Upper lobe of left lung (tissue), 4 donors: ENCODE data around the gene MAPK12.

Source experiments
- POLR2A ChIP-seq, 4 donors: fragments of 450-650 bp; IDR thresholded peaks; one replicate each; pipeline ENCODE4 v1.5.1; 2016 to 2017; ENCODE audit warnings: antibody characterized with exemption in 4 of 4, mild to moderate bottlenecking in 2 of 4
- POLR2AphosphoS5 ChIP-seq, 2 donors: sonication (generic); formaldehyde crosslinking; IDR thresholded peaks; one replicate each; pipeline ENCODE4 v1.5.1; 2017; ENCODE audit warnings: antibody characterized with exemption in 2 of 2
- TF ChIP-seq, protein P1 (sequence below), 6 experiments: fragments of 450-650 bp in 4 of 6; fragments of 200-600 bp in 2 of 6; sonication (generic) in 2 of 6; IDR thresholded peaks; one replicate each; pipeline ENCODE4 v1.5.1; 2016 to 2019; ENCODE audit warnings: antibody characterized with exemption in 6 of 6

DNA sequence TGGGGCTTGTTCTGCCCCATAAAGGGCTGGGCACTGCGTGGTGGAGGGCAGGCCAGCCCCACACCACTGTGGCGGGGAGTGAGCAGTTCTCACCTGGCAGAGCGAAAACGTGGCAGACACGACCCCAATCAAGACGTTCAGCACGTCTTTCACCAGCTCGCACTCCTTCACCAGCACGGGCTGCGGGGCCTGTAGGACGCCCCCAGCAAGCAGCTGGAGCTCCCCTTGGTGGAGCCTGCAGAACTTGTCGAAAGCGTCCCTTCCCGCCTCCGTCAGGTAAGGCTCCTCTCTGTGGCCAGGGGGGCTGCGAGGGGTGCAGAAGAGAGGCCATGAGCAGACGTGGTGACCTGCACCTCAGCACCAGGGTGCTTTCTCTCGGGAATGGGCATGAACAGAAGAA lies 28.3 kb downstream of the MAPK12 start:
- TF ChIP-seq POLR2A (IDR thresholded peaks at IDR 0.05) (no peak), POLR2AphosphoS5 (IDR thresholded peaks at IDR 0.05) (no peak)
- TF ChIP-seq, protein P1, sequence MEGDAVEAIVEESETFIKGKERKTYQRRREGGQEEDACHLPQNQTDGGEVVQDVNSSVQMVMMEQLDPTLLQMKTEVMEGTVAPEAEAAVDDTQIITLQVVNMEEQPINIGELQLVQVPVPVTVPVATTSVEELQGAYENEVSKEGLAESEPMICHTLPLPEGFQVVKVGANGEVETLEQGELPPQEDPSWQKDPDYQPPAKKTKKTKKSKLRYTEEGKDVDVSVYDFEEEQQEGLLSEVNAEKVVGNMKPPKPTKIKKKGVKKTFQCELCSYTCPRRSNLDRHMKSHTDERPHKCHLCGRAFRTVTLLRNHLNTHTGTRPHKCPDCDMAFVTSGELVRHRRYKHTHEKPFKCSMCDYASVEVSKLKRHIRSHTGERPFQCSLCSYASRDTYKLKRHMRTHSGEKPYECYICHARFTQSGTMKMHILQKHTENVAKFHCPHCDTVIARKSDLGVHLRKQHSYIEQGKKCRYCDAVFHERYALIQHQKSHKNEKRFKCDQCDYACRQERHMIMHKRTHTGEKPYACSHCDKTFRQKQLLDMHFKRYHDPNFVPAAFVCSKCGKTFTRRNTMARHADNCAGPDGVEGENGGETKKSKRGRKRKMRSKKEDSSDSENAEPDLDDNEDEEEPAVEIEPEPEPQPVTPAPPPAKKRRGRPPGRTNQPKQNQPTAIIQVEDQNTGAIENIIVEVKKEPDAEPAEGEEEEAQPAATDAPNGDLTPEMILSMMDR (IDR thresholded peaks at IDR 0.05): no peak
